GM13977 (cell line): ENCODE measurements around the gene RNLS.

Experiments
- DNase-seq: peaks from one replicate; pipeline ENCODE4 v3.0.0; 2012; ENCODE audit warnings: low spot score
- in situ Hi-C: fragments of 300-500 bp; cut with MboI; formaldehyde crosslinking; loops from one replicate; pipeline ENCODE4 v1.12.0; 2022; ENCODE audit warnings: low sequenced_read_pairs, low pct_unique_long_range_greater_than_20kb, mixed read lengths, inconsistent platforms; ENCODE audit not compliant: unreplicated experiment
- TF ChIP-seq, protein P1 (sequence below): IDR thresholded peaks from 2 replicates; pipeline ENCODE4 v1.5.1; 2012; ENCODE audit warnings: mild to moderate bottlenecking, control low read depth; ENCODE audit not compliant: insufficient read depth; ENCODE audit errors: extremely low read depth, missing control alignments

RNLS gene

DNA sequence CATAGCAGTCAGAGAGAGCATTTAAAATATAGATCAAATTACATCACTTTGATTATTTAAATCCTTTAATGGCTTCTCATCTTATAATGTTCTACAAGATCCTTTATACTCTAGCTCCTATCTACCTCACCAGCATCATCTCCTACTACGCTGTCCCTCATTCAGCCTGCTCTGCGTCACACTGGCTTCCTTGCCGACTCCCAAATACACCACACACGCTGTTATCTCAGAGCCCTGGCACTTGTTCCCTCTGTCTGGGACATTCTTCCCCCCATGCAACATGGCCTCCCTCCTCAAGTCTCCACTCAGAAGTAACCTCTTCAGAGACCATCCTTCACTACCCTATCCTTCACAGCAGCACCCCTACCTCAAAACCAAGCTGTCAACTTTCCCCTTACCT is 46.7 kb downstream of the RNLS start:
- no peak for DNase-seq
- TF ChIP-seq, protein P1, sequence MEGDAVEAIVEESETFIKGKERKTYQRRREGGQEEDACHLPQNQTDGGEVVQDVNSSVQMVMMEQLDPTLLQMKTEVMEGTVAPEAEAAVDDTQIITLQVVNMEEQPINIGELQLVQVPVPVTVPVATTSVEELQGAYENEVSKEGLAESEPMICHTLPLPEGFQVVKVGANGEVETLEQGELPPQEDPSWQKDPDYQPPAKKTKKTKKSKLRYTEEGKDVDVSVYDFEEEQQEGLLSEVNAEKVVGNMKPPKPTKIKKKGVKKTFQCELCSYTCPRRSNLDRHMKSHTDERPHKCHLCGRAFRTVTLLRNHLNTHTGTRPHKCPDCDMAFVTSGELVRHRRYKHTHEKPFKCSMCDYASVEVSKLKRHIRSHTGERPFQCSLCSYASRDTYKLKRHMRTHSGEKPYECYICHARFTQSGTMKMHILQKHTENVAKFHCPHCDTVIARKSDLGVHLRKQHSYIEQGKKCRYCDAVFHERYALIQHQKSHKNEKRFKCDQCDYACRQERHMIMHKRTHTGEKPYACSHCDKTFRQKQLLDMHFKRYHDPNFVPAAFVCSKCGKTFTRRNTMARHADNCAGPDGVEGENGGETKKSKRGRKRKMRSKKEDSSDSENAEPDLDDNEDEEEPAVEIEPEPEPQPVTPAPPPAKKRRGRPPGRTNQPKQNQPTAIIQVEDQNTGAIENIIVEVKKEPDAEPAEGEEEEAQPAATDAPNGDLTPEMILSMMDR, result no peak
- in situ Hi-C loops, result no loop called here

DNA sequence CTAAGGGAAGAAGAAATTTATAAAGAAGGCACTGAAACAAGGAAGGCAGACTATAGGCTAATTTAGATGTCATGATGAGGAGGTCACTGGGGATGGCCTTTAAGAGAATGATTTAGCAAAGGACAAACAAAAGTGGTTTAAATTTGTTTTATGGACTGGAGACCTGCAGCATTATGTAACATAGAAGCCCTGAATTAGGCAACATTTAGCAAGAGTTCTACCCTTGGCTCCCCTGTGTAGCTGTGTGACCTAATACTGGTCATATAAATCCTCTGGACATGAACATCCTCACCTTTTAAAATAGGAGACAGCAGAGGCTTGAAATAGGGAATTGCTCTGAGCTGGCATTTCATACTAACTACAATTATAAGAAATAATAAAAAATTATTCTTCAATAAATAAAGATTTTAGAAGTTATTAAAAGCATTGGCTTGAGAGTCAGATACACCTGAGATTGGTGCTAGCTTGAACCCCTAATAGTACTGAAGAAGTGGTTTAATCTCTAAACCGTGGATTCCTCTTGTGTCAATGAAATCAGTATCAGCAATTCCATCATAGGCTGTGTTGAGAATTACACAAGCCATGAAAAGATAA is 48.9 kb downstream of the RNLS start:
- no peak for DNase-seq
- TF ChIP-seq, protein P1, result no peak
- in situ Hi-C loops, result no loop called here

DNA sequence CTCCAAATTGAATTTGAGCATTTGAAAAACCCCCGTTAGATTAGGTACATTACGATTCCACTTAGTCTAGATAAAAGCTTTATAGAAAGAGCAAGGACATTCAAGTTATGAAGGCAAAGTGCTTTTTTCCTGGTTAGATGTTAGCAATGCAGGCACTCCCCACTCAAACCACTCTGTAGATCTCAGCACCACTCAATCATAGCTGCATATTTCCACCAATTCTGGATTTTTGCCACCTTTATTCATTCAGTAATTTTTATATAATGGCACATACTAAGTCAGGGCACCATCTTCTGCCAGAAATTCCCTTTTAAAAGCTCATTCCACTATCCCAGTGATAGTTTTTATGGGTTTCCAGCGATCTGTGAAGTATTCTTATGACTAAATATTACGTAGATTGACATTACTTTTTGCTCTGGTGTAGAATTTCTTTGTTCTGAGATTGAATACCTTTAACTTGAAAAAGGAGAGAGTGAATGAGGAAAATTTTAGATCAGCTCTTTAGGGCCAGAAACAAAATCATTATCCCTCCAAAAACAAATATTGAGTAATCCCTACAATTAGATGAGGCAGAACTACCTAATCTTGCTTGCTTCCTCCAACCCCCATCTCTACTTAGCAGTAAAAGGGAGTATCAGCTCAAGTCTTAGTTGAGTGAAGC is 51.6 kb downstream of the RNLS start:
- TF ChIP-seq, protein P1, result no peak
- no peak for DNase-seq
- in situ Hi-C loops, result no loop called here

DNA sequence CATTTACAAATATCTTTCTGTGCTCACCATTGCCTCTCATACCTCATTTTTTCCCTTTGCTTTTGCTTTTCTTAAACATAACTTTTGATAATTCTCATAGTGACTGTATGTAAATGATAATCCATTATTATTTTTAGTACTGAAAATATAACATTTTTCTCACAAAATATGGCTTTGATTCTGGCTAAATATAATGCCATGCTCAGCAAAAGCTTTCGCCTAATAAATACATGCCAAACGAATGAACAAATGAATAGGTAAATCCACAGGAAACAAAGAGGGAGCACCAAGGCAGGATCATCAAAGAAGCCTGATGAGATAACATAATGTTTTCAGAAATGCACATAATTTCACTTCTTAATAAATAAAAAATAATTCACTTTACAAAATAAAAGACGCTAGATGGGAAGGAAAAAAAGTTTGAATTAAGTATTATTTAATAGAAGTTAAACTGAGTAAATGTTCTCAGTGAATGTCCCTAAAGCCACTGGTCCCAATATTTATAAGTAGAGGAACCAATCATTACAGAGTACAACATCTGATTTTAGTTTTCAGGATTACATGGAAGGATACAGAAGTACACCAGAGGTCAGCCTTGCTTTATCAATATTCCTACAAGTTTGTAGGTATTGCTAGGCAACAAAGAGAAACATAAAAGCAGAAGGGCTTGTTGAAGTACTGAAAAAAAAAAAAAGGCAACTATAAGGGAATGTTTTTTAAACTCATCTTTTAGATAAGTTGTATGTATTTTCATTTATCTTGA is 52.3 kb downstream of the RNLS start:
- DNase-seq, result no peak
- TF ChIP-seq, protein P1, result no peak
- in situ Hi-C loops, result no loop called here

DNA sequence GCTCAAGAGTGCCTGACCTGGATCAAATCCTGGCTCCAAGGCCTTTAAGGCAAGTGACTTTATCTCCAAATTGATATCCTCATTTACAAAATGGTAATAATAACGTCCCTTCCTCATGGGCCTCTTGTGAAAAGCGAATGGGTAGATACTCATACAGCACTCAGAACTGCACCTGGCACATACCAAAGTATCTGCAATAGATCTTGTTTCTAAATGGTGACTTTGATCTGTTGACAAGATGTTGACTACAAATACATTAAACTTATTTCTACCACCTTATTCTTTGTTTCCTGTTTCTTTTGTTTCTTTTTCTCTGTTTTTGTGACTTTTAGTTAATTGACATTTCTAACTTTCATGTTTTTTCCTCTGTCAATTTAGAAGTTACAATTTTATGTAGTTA is 53.0 kb downstream of the RNLS start:
- TF ChIP-seq, protein P1, result no peak
- no peak for DNase-seq
- in situ Hi-C loops, result no loop called here

DNA sequence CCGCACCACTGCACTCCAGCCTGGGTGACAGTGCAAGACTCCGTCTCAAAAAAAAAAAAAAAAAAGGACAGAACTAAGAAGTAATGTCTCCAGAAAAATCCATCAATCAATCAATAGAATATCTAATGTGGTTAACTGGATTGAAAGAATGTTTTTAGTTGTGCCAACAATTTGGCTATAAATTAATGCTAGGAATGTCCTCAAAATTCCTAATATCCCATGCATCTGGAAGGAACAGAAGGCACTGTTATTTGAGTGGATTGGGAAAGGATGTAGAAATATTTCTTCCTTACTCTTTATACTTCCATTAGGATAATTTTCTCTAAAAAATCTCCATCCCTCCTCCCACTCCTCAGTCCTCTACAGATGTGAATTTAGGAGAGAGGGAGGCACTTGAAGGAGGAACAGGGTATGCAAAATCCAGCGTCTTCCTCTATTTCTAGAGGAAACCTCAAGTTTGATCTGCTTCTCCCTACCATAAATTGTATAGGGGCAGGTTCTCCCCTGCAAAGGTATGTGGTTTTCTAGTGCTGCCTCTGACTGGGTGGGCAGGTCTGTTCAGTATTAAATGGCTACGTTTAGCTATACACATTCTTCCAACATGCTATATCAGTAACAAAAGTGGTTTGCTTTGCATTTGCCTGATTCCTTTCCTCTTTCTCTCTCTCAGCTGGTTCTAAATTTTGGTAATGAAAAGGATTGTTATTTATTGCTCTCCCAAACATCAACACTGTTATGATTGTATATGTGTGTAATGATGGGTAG is 54.1 kb downstream of the RNLS start:
- in situ Hi-C loops, result no loop called here
- TF ChIP-seq, protein P1, result no peak
- no peak for DNase-seq
